ENCODE results near the gene OR51V1.

DNA sequence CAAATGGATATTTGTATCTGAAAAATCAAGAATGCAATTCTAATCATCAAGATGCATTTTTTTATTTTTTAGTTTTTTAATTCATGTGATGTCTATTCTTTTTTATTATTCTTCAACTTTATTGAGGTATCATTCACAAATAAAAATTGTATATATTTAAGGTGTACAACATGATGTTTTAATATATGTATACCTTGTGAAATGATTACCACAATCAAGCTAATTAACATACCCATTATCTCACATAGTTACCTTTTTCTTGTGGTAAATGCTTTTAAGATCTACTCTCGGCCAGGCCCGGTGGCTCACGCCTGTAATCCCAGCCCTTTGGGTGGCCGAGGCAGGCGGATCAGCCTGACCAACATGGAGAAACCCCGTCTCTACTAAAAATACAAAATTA, 22.7 kb upstream of the OR51V1 start:
- TF ChIP-seq ZNF274 (IDR thresholded peaks at IDR 0.05; ENCODE audit: low read depth, low read length) (no peak), YY1 (IDR thresholded peaks at IDR 0.05; ENCODE audit: insufficient read depth, insufficient read length) (no peak)

All from NT2/D1 (cell line).